GM12864 (cell line): Measurements from ENCODE around the gene HMGN1.
"Not testable (repeated sequence)": the region's sequence is repeated elsewhere in the genome, so short reads cannot be mapped to it uniquely, and the experiment has no call there.

ENCODE experiments used
- DNase-seq: peaks from one replicate; pipeline ENCODE4 v3.0.0-alpha.2; 2011; ENCODE audit warnings: low read depth
- H3K4me3 ChIP-seq: 2 replicates; pipeline ENCODE4 v1.5.1; 2011; ENCODE audit warnings: mild to moderate bottlenecking, low read depth, low read length, control low read depth
- CTCF ChIP-seq: IDR thresholded peaks from 2 replicates; pipeline ENCODE4 v1.5.1; 2011; ENCODE audit warnings: low read depth, mild to moderate bottlenecking, moderate library complexity, low read length, control low read depth, inconsistent platforms; ENCODE audit errors: missing control alignments

Gene HMGN1

GRCh38 chr21:39387461-39388037 is 38.7 kb upstream of the HMGN1 start:
- peak overlapping the region; percentile 55 for H3K4me3 ChIP-seq
- DNase-seq, result peak; percentile 73
- TF ChIP-seq CTCF, result no peak

GRCh38 chr21:39386899-39387298 is 38.0 kb upstream of the HMGN1 start:
- DNase-seq, result no peak
- no peak for TF ChIP-seq CTCF
- H3K4me3 ChIP-seq, result no peak overlapping the region; the same call in 1 of the 2 replicates

GRCh38 chr21:39386194-39386593 is 37.3 kb upstream of the HMGN1 start:
- H3K4me3 ChIP-seq, result peak overlapping the region; percentile 22
- no peak for DNase-seq
- no peak for TF ChIP-seq CTCF

- peak overlapping the region; percentile 22 for H3K4me3 ChIP-seq
- TF ChIP-seq CTCF, result no peak
- no peak for DNase-seq
Measured at GRCh38 chr21:39385299-39386145, 36.6 kb upstream of the HMGN1 start.

GRCh38 chr21:39384674-39385298 is 35.9 kb upstream of the HMGN1 start:
- H3K4me3 ChIP-seq, result no peak overlapping the region
- TF ChIP-seq CTCF, result no peak
- no peak for DNase-seq

GRCh38 chr21:39382096-39382495 is 33.2 kb upstream of the HMGN1 start:
- H3K4me3 ChIP-seq, DNase-seq: not testable (repeated sequence)

- H3K4me3 ChIP-seq, result peak overlapping the region; percentile 74
- no peak for DNase-seq
- no peak for TF ChIP-seq CTCF
Measured at GRCh38 chr21:39381009-39381408, 32.1 kb upstream of the HMGN1 start.
